GM21390 (cell line): ENCODE results near the gene CD274.
"Not testable (repeated sequence)": the region's sequence is repeated elsewhere in the genome, so short reads cannot be mapped to it uniquely, and the experiment has no call there.

Experiments used
- ATAC-seq: cut with Tn5 transposase; IDR thresholded peaks from one replicate; pipeline ENCODE4 v1.9.1; 2021; ENCODE audit not compliant: unreplicated experiment

CD274 gene

DNA sequence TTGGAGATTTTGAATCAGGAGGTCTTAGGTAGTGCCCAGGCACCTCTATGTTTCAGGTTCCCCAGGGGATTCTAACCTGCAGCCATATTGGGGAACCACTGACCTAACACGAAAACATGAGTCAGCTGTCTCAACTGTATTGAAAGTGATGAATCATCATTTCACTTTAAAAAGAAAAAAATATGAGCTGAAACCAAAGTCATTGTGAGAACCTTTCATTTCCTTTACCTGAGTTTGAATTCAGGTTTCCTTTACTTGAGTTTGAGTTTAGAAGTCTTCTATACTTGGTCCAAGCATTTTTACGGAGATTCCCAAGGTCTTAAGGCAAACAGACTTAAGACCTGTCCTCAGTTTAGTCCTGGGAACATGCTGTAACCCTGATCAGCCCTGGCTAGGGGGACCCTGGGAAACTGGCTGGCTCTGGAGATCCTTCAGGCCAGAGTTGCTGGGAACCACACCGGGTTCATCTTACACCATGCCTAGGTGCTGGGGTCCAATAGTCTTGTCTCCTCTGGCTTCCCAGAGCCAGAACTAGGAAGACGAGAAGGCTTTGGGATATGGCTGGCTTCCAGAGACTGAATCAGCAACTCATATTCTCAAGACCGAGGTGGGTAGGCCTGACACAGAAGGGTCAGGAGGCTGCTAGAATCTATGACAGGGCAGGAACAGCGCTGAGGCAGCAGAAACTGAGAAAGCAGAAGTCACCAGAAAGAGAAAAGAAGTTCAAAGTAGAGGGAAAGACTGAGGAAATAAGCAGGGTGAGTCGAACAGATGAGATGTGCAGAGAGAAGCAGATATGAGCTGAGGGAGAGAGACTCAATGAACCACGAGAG lies 43.6 kb downstream of the CD274 start:
- peak; percentile 84 for ATAC-seq

DNA sequence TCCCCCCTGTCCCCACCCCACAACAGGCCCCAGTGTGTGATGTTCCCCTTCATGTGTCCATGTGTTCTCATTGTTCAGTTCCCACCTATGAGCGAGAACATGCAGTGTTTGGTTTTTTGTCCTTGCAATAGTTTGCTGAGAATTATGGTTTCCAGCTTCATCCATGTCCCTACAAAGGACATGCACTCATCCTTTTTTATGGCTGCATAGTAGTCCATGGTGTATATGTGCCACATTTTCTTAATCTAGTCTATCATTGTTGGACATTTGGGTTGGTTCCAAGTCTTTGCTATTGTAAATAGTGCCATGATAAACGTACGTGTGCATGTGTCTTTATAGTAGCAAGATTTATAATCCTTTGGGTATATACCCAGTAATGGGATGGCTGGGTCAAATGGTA lies 44.4 kb downstream of the CD274 start:
- ATAC-seq = not testable (repeated sequence)

DNA sequence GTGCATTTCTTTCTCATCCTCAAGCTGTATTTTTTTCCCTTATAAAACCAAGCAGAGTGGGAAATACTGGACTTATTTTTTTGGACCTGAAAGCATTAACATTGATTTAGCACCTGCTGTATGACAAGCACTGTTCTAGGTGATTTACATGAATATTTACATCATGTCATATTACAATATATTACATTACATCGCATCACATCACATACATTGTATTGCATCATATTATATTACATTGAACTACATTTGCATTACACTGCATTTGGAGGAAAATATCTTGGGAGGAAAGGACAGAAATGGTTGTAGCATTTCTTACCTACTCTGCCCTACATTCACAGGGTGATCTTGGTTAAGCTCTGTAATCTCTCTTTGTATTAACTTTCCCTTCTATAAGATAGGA lies 48.8 kb downstream of the CD274 start:
- no peak for ATAC-seq

DNA sequence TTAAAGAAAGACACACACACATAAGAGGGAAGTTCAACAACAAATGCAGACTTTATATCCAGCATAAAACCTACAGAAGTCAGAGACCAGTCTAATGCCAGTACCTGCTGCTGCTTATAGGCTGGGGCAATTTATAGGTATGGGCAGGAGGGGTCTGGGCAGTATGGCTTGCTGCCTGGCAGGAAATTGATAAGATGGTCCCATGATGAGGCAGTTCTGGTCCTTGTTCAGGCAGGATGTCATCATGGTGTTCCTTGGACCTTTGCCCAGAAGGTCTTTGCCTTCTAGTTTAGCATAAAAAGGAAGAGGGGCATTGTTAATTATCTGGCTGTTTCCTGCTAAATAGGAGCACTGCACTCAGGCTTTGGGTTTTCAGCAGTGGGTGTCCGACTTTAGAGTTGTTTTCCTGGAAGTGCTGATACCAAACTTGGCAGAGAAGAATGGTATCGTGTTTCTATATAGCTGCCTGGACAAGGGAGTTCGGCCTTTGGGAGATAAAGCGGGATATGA lies 49.6 kb downstream of the CD274 start:
- ATAC-seq = no peak

DNA sequence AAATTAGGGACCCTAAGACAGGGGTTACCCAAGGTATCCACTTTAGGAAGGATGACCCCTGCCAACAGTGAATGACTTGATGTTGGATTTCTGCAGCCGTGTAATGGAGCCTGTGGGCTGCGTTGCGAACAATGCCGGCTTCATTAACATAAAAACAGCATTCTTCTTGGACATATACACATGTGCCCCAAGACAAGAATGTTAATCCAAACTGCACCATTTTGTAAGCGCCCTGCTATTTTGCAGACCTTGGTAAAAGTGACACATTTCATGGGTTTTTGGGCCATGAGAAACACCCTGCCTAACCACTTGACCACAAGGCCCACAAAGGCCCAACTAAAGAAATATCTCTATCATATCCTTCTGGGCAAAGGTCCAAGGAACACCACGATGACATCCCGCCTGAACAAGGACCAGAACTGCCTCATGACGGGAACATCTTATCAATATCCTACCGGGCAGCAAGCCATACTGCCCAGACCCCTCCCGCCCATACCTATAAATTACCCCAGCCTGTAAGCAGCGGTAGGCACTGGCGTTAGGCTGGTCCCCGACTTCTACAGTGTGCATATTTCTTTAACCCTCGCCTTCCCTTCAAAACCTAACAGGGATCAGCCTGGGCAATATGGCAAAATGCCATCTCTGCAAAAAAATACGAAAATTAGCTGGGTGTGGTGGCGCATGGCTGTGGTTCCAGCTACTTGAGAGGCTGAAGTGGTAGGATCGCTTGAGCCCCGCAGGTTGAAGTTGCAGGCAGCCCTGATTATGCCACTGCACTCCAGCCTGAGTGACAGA lies 50.3 kb downstream of the CD274 start:
- no peak for ATAC-seq

DNA sequence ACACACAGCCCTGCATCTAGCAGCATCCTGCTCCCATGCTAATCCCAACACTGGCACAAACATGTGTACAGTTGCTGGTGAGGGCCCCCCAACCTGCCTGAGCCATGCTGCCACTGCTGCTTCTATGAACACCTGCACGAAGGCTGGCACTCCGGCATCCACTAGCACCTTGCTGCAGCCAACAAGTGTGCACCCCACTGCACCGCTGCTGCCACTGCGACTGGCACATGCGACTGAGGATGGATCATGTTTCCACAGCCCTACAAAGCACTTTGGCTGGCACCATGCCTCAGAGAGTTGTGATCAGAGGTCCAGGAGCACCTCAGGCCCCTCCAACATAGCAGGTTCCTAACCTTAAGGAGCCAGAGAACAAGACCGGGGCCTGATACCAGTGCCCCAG lies 52.2 kb downstream of the CD274 start:
- ATAC-seq = no peak

DNA sequence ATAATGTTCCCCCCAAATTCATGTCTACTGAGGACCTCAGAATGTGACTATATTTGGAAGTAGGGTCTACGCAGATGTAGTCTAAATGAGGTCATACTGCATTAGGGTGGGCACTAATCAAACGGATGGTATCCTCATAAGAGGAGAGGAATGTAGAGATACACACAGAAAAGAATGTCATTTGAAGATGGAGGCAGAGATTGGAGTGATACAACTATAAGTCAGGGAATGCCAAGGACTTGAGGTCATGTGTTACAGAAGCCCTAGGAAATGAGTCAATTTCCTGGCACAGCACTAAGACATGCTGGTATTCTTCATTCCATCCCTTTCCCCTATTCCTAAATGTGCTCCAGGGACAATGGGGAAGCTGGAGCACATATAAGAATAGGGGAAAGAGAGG lies 59.2 kb downstream of the CD274 start:
- ATAC-seq = no peak

DNA sequence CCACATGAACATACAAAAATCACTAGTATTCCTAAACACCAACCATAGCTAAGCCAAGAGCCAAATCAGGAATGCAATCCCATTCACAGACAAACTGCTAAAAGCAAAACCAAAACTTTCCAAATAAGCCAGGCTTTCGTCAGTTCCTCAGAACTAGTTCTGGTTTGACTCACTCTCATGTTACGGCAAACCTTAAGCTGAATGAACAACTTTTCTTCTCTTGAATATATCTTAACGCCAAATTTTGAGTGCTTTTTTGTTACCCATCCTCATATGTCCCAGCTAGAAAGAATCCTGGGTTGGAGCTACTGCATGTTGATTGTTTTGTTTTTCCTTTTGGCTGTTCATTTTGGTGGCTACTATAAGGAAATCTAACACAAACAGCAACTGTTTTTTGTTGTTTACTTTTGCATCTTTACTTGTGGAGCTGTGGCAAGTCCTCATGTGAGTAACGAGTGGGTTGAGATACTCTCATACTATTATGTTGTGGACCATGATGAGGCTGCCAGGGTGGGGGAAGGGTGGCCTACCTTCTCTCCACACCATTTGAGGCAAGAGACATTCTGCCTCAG lies 60.1 kb downstream of the CD274 start, which contains the start of gene PDCD1LG2:
Gene PDCD1LG2 (plus strand): TSS at position 172 of the 572 bp plus-strand sequence. CDS start 12,016 bp downstream, outside the sequence.
- ATAC-seq = peak; percentile 75

DNA sequence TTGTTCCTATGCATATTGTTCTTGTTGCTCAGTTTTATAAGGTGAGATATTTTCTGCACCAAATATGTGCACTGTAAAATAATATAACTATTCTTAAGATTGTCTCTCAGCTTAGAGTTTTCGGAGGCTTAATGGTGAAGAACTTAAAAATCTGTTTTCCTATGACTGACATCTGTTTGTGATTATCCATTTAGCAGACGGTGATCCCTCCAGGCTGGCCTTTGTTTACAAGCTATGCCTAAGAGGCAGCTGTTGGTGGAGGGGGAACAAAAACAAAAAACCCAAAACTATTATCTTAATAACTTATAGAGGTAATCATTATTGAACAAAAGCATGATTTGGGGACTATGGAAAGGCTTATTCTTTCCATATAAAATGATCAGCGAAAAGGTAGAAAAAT lies 60.6 kb downstream of the CD274 start:
- no peak for ATAC-seq

DNA sequence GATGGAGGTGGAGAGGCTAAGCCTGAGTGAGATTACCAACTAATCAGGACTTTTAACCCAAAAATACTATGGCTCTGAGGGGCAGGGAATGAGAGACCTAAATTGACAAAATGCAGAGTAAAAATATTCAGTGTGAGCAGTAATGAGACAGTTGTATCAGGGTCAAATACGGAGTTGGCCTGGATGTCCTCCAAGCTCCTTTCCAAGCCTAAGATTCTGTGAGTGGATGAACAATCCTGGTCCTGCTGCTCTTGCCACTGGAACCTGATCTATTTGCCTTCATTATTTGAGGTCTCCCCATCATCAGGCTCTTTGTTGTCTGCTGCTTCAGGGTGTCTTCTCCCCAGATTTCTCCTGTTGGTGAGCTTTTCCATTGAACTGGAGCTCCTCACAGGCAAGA lies 61.1 kb downstream of the CD274 start:
- no peak for ATAC-seq

DNA sequence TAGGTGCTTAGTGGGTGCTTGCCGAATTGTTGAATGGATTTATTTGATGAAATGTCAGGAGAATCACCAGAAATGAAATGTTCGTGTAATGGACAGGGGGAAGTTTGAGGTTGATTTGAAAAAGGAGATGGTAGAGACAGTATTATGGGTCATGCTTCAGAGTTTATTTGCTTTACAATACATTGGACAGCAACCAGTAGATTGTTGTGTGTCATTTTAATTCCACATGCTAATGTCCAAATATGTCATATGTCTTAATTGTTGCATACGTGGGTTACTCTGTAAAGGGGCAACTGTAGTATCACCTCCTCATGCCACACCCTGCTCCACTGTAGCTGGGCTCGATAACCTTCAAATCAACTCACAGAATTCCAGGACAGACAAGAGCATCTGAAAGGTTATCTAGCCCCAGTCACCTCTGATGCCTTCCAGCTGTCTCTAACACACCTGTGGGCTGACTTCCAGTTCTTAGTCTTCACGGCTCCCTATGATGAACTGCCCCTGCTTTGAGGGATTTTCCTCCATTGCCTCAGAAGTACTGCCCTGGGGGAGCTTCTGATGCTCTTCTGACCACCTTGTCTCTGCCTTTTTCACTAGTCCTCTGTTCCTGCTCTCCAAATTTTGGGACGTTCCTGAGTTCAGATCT lies 61.7 kb downstream of the CD274 start:
- no peak for ATAC-seq

DNA sequence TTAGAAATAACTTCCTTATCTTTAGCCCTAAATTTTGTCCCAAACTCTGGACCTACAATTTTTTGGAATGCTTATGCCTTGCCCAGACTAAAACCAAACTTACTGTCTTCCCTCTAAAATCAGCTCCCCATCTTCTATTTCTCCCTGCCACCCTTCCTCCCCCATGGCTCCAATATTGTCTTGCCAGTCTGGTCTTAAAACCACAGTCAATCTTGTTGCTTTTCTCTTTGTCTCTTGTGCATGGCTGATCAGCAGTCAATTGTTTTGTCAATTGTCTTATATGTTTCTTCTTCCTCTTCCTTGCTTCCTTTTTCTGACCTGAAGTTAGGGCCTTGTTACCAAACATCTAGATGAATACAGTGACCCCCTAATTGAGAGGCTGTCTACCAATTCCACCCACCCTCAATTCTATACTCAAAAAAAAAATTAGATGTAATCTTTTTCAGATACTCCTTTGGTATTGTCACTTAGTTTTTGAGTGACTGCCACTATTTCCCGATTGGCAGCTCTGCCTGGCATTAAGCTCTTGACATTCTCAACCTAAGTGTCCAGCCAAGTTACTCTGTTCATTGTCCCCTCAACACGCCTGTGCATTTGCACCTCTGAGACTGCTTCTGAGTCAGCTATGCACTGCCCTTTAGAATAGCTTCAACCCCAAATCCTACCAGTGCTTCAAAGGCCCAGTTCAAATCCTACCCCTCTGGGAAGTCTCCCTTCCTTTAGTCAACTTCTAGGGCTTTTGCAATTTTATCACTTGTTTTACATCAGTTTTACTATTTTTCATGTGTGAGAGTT lies 62.5 kb downstream of the CD274 start:
- ATAC-seq = no peak

DNA sequence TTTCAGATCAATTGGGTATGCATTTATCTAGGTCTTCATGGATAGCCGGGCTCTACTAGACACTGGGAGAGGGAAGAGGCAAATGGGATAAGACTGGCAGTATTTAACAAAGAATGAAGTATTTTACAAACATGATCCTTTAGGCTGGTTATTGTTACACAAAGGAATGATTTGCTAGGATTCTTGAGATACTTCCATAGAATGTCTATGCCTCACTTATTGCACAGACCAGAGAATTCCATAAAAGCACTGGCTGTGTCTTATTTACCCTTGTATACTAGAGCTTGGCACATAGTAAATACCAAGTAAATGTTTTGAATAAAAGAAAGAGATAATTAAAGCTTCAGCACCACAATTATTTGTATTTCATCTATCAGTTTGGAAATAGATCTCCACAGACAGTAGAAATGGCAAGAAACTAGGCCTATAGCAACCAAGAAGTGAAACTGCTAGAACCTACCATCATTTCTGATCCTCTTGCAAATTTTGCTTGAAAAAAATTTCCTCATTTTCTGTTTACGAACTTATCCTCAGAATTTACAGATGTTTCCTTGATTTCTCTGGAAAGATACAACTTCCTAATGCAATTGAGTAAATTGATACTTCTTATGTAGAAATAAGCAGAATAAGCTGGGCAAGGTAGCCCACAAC lies 63.7 kb downstream of the CD274 start:
- ATAC-seq = no peak

DNA sequence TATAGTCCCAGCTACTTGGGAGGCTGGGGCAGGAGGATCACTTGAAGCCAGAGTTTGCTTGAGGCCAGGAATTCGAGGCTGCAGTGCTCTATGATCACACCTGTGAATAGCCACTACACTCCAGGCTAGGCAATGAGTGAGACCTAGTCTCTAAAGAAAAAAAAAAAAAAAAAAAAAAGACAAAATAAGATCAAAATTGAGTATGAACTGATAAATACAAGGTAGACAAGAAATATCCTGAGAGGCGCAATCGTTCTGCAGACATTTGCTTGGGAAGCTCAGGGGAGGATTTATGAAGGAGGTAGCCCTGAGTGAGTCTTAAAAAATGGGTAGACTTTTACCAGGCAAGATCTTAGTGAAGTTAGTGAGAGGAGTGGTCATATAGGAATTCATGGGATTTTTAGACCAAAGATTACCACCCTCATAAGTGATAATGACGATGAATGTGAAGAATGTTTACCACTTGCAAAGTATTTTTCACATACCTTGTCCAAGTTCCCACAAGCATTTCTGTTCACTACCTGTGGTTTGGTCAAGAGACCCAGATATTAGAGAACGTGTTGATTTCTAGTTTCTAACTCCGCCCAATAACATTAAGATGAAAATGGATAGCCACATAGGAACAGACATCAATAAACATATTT lies 64.4 kb downstream of the CD274 start:
- ATAC-seq = no peak

DNA sequence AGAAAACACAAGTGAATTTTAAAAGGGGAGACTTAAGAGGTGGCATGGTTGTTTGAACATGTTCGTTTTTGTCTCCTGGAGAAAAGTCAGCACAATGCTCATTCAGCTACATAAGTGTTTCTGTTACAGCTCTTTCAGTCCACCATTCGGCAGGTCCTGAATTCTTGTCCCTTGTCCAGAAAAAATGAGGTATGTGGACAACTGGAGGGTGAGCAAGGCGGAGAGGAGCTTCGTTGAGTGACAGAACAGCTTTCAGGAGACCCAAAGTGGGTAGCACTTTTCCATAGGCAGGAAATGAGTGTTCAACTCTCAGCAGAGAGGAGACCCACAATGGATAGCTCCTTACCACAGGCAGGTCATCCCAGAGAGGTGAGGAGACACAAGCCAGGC lies 64.9 kb downstream of the CD274 start:
- no peak for ATAC-seq

DNA sequence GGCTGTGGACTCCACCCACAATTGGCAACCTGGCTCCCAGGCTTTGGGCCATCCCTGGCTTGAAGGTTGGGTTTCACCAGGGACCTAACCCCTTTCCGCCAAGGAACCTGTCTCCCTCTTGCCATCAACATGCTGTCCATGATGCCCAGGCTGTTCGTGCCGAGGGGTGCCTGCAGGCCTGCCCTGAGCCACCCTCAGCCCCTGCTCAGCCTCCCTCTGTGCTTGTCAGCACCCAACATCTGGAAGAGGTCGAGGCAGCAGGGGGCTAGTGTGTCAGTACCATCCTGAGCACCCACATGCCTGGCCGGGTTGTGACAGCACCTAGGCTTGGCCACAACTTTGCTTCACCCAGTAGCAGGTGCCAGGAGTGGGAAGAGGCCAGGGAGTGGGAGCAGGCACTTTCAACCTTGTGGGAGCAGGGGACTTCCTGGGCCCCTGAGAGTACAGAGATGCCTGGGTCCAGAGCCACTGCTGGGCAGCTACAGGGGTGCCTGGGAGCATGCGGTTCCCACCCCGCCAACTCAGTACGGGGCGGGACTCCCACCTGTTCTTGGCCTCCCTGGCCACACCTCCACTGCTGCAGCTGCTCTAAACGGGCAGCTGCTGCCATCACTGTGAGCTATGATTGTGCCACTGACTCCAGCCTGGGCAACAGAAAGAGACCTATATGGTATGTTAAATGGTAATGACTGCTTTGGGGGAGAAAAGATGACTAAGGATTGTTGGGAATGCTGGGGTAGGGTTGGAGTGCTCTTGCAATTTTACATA lies 66.3 kb downstream of the CD274 start:
- ATAC-seq = no peak

DNA sequence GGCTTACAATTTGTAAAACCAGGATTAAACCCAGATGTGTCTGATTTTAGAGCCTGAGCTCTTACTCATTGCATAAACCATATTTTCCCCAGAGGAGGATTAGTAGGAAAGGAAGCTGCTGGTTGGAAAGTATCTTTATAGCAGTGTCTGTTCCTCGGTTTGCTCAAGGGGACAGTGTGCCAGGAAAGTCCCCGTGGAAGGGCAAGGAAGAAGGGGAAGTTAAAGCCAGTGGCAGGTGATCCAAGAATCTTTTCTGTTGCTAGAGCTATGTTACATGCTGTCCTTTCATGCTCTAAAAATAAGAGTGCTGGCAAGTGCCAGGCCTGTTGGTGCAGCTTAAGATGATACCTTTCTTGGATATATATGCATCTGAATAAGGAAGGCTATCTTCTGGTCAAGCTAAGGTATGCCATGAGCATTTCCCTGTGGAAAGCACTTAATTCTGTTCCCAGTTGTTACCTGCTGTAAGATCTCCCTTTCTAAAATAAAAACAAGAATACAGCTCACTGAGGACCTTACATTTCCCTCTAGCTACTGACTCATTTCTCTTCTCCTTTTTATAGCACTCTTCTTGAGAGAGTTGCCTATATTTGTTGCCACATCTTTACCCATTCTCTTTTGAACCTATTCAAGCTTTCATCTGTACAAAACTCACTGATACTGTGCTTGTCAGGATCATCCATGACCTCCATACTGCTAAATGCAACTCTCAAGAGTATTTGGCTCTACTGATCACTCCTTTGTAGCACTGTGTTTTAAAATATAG lies 68.0 kb downstream of the CD274 start:
- peak; percentile 65 for ATAC-seq

DNA sequence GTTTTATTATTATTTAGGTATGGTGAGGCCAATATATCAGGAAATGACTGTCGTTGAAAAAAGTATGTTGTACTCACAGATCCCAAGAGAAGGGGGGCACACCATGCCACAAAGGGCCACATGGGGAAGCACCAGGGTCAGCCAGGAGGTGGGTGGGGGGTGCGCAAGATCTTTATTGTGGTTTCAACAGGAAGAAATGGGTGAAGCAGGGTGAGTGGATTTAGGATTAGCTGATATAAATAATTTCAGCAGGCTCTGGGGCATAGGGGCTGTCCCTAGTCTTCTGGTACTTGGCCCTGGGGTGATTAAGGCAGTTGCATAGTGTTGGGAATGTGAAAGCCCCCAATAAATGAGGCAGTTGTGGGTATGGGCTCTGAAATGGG lies 68.6 kb downstream of the CD274 start:
- ATAC-seq = no peak
